Measurements from ENCODE around the gene PAEP.

PAEP gene

GRCh38 chr9:135579889-135580660, 18.5 kb downstream of the PAEP start:
- no peak for DNase-seq

GRCh38 chr9:135580664-135581380, 19.3 kb downstream of the PAEP start:
- no peak for DNase-seq

GRCh38 chr9:135581636-135582426, 20.3 kb downstream of the PAEP start:
- DNase-seq = no peak

- DNase-seq = no peak
These were observed 21.0 kb downstream of the PAEP start for GRCh38 chr9:135582541-135582940.

- no peak for DNase-seq
These were observed 21.6 kb downstream of the PAEP start for GRCh38 chr9:135582966-135583687.

GRCh38 chr9:135583688-135584011, 22.1 kb downstream of the PAEP start:
- DNase-seq = no peak

- DNase-seq = no peak
These were observed 22.8 kb downstream of the PAEP start for GRCh38 chr9:135584371-135584770.

- no peak for DNase-seq
These were observed 23.4 kb downstream of the PAEP start for GRCh38 chr9:135584934-135585333.

- DNase-seq = no peak
These were observed 25.1 kb downstream of the PAEP start for GRCh38 chr9:135586601-135587109.

GRCh38 chr9:135587658-135588057, 26.1 kb downstream of the PAEP start:
- DNase-seq = no peak

GRCh38 chr9:135588371-135588770, 26.8 kb downstream of the PAEP start:
- DNase-seq = no peak

- DNase-seq = no peak
These were observed 27.5 kb downstream of the PAEP start for GRCh38 chr9:135588886-135589595.

GRCh38 chr9:135589596-135590485, 28.3 kb downstream of the PAEP start:
- DNase-seq = no peak

- DNase-seq = no peak
These were observed 29.0 kb downstream of the PAEP start for GRCh38 chr9:135590486-135591079.

- DNase-seq = no peak
These were observed 30.2 kb downstream of the PAEP start for GRCh38 chr9:135591506-135592330.

- DNase-seq = no peak
These were observed 30.7 kb downstream of the PAEP start for GRCh38 chr9:135592331-135592590.

GRCh38 chr9:135592625-135593024, 31.1 kb downstream of the PAEP start:
- no peak for DNase-seq

- no peak for DNase-seq
These were observed 34.7 kb downstream of the PAEP start for GRCh38 chr9:135596211-135596610.

GRCh38 chr9:135600296-135600817, 38.8 kb downstream of the PAEP start:
- DNase-seq = no peak

- DNase-seq = no peak
These were observed 40.4 kb downstream of the PAEP start for GRCh38 chr9:135601988-135602387.
